GM12801 (cell line): ENCODE results near the gene RPL12.

Experiments used
- TF ChIP-seq, protein P1 (sequence below): IDR thresholded peaks from one replicate; pipeline ENCODE4 v1.5.1; 2011; ENCODE audit warnings: control low read depth; ENCODE audit not compliant: insufficient read length; ENCODE audit errors: extremely low read depth

Gene RPL12

DNA sequence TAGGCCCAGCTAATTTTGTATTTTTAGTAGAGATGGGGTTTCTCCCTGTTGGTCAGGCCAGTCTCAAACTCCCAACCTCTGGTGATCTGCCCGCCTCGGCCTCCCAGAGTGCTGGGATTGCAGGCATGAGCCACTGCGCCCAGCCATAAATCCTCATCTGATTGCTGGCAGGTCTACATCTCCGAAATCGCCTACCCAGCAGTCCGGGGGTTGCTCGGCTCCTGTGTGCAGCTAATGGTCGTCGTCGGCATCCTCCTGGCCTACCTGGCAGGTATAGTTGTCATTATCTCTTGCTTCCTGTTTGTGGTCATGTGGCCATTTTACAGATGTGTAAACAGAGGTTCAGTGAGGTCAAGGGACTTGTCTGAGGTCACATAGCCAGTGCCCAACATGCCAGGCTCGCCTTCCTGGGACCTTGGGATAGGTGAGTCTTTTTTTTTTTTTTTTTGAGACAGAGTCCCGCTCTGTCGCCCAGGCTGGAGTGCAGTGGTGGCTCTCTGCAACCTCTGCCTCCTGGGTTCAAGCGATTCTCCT is 51.4 kb downstream of the RPL12 start:
- TF ChIP-seq, protein P1, sequence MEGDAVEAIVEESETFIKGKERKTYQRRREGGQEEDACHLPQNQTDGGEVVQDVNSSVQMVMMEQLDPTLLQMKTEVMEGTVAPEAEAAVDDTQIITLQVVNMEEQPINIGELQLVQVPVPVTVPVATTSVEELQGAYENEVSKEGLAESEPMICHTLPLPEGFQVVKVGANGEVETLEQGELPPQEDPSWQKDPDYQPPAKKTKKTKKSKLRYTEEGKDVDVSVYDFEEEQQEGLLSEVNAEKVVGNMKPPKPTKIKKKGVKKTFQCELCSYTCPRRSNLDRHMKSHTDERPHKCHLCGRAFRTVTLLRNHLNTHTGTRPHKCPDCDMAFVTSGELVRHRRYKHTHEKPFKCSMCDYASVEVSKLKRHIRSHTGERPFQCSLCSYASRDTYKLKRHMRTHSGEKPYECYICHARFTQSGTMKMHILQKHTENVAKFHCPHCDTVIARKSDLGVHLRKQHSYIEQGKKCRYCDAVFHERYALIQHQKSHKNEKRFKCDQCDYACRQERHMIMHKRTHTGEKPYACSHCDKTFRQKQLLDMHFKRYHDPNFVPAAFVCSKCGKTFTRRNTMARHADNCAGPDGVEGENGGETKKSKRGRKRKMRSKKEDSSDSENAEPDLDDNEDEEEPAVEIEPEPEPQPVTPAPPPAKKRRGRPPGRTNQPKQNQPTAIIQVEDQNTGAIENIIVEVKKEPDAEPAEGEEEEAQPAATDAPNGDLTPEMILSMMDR: no peak

DNA sequence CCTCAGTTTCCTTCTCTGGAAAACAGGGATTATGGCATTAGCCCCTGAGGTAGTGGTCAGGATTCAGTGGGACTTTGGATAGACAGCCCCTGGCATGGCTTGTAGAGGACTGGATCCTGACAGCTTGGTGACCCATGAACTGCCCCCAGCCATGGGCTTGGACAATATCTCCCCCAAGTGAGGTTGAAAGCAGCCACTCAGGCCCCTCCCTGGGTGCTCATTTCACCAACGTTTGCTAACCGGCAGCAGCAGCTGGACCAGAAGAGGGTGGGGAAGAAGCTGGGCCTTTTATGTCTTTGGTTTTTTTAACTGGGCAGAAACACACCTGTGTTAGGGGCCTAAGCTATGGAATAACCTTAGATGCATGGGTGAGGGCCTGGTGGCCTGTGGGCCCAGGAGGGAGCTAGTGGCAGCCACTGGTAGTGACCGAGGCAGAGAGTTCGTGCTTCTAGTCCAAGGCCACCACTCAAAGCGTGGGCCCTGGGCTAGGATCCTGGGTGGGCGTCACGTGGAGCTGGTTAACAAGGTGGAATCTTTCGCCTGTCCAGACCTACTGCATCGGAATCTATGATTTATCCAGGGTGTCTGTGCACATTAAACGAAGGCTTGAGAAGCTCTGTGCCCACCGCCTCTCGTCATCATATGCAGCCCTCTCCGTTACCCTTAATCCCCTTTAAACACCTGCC is 52.3 kb downstream of the RPL12 start:
- TF ChIP-seq, protein P1: no peak

DNA sequence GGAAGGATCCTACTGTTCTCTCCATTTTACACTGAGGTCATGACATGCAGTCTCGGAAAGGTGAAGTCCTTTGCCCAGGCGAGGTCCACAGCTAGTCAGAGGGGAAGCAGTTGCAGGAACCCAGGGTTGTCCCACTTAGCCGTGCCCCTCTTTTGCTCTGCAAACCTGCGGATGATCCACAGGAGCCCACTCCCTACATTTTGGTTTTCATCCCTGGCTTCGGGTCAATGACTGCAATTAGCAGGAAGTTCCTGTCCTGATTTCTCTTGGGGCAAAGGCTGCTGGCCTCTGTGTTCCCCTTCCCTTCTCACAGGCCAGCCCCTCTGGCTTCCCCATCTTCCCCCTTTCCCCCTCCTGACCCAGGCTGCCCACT is 52.9 kb downstream of the RPL12 start:
- TF ChIP-seq, protein P1: no peak
